ENCODE measurements around the gene TRPC4.

- no peak for TF ChIP-seq CTCF (IDR thresholded peaks at IDR 0.05)
- TF ChIP-seq POLR2AphosphoS5 (IDR thresholded peaks at IDR 0.05) = no peak
- TF ChIP-seq POLR2A (IDR thresholded peaks at IDR 0.05) = no peak
Observed at GRCh38 chr13:37599519-37599918, 270.1 kb downstream of the TRPC4 start.
